ENCODE results near the gene PABPC1L.
"Not testable (repeated sequence)": the region's sequence is repeated elsewhere in the genome, so short reads cannot be mapped to it uniquely, and the experiment has no call there.

DNA sequence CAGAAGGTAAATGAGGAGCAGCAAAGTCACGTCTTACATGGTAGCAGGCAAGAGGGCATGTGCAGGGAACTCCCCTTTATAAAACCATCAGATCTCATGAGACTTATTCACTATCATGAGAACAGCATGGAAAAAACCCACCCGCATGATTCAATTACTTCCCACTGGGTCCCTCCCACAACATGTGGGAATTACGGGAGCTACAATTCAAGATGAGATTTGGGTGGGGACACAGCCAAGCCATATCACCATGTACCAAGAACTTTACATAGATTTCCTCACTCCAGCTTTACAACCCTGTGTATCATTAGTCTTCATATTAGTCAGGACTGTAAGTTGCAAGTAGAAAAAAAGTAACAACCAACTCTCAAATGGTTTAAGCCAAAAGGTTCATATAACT, 45.4 kb upstream of the PABPC1L start:
- TF ChIP-seq, protein P1, sequence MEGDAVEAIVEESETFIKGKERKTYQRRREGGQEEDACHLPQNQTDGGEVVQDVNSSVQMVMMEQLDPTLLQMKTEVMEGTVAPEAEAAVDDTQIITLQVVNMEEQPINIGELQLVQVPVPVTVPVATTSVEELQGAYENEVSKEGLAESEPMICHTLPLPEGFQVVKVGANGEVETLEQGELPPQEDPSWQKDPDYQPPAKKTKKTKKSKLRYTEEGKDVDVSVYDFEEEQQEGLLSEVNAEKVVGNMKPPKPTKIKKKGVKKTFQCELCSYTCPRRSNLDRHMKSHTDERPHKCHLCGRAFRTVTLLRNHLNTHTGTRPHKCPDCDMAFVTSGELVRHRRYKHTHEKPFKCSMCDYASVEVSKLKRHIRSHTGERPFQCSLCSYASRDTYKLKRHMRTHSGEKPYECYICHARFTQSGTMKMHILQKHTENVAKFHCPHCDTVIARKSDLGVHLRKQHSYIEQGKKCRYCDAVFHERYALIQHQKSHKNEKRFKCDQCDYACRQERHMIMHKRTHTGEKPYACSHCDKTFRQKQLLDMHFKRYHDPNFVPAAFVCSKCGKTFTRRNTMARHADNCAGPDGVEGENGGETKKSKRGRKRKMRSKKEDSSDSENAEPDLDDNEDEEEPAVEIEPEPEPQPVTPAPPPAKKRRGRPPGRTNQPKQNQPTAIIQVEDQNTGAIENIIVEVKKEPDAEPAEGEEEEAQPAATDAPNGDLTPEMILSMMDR (IDR thresholded peaks at IDR 0.05; ENCODE audit: insufficient read depth, low read length, poor library complexity, severe bottlenecking) = not testable (repeated sequence)
- not testable (repeated sequence) for TF ChIP-seq EZH2phosphoT487 (conservative IDR thresholded peaks at IDR 0.05; ENCODE audit: low read length)
